ENCODE measurements around the gene EXOSC9.

EXOSC9 gene

GRCh38 chr4:121789960-121790829 is 10.9 kb upstream of the EXOSC9 start:
- no peak for TF ChIP-seq EZH2phosphoT487 (conservative IDR thresholded peaks at IDR 0.05; ENCODE audit: low read length)
- H3F3A ChIP-seq (ENCODE audit: insufficient read depth) = no peaks in the 10 kb centered on the region
- no peaks in the 10 kb centered on the region for H3K9me2 ChIP-seq (replicated peaks; ENCODE audit: insufficient read depth, low read length)
- H3K4me2 ChIP-seq (ENCODE audit: low read depth, low read length, poor library complexity, severe bottlenecking) = no peak overlapping the region
- no peaks in the 10 kb centered on the region for H3K27me3 ChIP-seq (ENCODE audit: low read length)
- no peaks in the 10 kb centered on the region for H3K9me3 ChIP-seq (ENCODE audit: insufficient read depth, low read length)
- no peak overlapping the region for H3K9ac ChIP-seq (ENCODE audit: low read length)
- no peaks in the 10 kb centered on the region for H3K36me3 ChIP-seq (ENCODE audit: low read length)
- no peak overlapping the region for H3K27ac ChIP-seq (ENCODE audit: low read depth, low read length)
- H3K79me2 ChIP-seq (ENCODE audit: insufficient read depth, low read length) = no peaks in the 10 kb centered on the region
- no peak overlapping the region for H3K4me3 ChIP-seq (ENCODE audit: insufficient read depth, low read length, poor library complexity, severe bottlenecking)
- no peaks in the 10 kb centered on the region for H4K20me1 ChIP-seq (ENCODE audit: low read depth, low read length)
- H2AFZ ChIP-seq (ENCODE audit: low read depth, low read length, severe bottlenecking) = no peak overlapping the region

GRCh38 chr4:121790976-121791375 is 10.1 kb upstream of the EXOSC9 start:
- Histone ChIP-seq H2AFZ (ENCODE audit: low read depth, low read length, severe bottlenecking) (no peak overlapping the region), H3K4me3 (ENCODE audit: insufficient read depth, low read length, poor library complexity, severe bottlenecking) (no peak overlapping the region), H3F3A (ENCODE audit: insufficient read depth) (no peaks in the 10 kb centered on the region), H3K4me2 (ENCODE audit: low read depth, low read length, poor library complexity, severe bottlenecking) (no peak overlapping the region), H3K27me3 (ENCODE audit: low read length) (no peaks in the 10 kb centered on the region), H3K9me3 (ENCODE audit: insufficient read depth, low read length) (no peaks in the 10 kb centered on the region), H3K27ac (ENCODE audit: low read depth, low read length) (no peak overlapping the region), H3K9ac (ENCODE audit: low read length) (no peak overlapping the region), H3K9me2 (replicated peaks; ENCODE audit: insufficient read depth, low read length) (no peaks in the 10 kb centered on the region), H3K79me2 (ENCODE audit: insufficient read depth, low read length) (no peaks in the 10 kb centered on the region), H3K36me3 (ENCODE audit: low read length) (no peaks in the 10 kb centered on the region), H4K20me1 (ENCODE audit: low read depth, low read length) (no peaks in the 10 kb centered on the region)
- TF ChIP-seq EZH2phosphoT487 (conservative IDR thresholded peaks at IDR 0.05; ENCODE audit: low read length) = no peak
- TF ChIP-seq CTCF (IDR thresholded peaks at IDR 0.05; ENCODE audit: insufficient read depth, low read length, poor library complexity, severe bottlenecking) = no peak

GRCh38 chr4:121791481-121791880 is 9.6 kb upstream of the EXOSC9 start:
- Histone ChIP-seq H3K27ac (ENCODE audit: low read depth, low read length) (no peak overlapping the region), H3K9ac (ENCODE audit: low read length) (no peak overlapping the region), H3K79me2 (ENCODE audit: insufficient read depth, low read length) (no peaks in the 10 kb centered on the region), H3K9me2 (replicated peaks; ENCODE audit: insufficient read depth, low read length) (no peaks in the 10 kb centered on the region), H4K20me1 (ENCODE audit: low read depth, low read length) (no peaks in the 10 kb centered on the region), H3K9me3 (ENCODE audit: insufficient read depth, low read length) (no peaks in the 10 kb centered on the region), H3K4me2 (ENCODE audit: low read depth, low read length, poor library complexity, severe bottlenecking) (no peak overlapping the region), H3K4me3 (ENCODE audit: insufficient read depth, low read length, poor library complexity, severe bottlenecking) (no peak overlapping the region), H2AFZ (ENCODE audit: low read depth, low read length, severe bottlenecking) (no peak overlapping the region), H3F3A (ENCODE audit: insufficient read depth) (no peaks in the 10 kb centered on the region), H3K27me3 (ENCODE audit: low read length) (no peaks in the 10 kb centered on the region), H3K36me3 (ENCODE audit: low read length) (no peaks in the 10 kb centered on the region)
- TF ChIP-seq CTCF (IDR thresholded peaks at IDR 0.05; ENCODE audit: insufficient read depth, low read length, poor library complexity, severe bottlenecking) (no peak), EZH2phosphoT487 (conservative IDR thresholded peaks at IDR 0.05; ENCODE audit: low read length) (no peak)

GRCh38 chr4:121792966-121793365 is 8.2 kb upstream of the EXOSC9 start:
- TF ChIP-seq CTCF (IDR thresholded peaks at IDR 0.05; ENCODE audit: insufficient read depth, low read length, poor library complexity, severe bottlenecking) = no peak
- no peak for TF ChIP-seq EZH2phosphoT487 (conservative IDR thresholded peaks at IDR 0.05; ENCODE audit: low read length)
- no peaks in the 10 kb centered on the region for H4K20me1 ChIP-seq (ENCODE audit: low read depth, low read length)
- H3K9me3 ChIP-seq (ENCODE audit: insufficient read depth, low read length) = no peaks in the 10 kb centered on the region
- no peak overlapping the region for H3K27ac ChIP-seq (ENCODE audit: low read depth, low read length)
- H3K9ac ChIP-seq (ENCODE audit: low read length) = no peak overlapping the region
- H3K36me3 ChIP-seq (ENCODE audit: low read length) = no peaks in the 10 kb centered on the region
- no peaks in the 10 kb centered on the region for H3F3A ChIP-seq (ENCODE audit: insufficient read depth)
- no peaks in the 10 kb centered on the region for H3K27me3 ChIP-seq (ENCODE audit: low read length)
- no peak overlapping the region for H3K4me2 ChIP-seq (ENCODE audit: low read depth, low read length, poor library complexity, severe bottlenecking)
- no peaks in the 10 kb centered on the region for H3K79me2 ChIP-seq (ENCODE audit: insufficient read depth, low read length)
- no peak overlapping the region for H2AFZ ChIP-seq (ENCODE audit: low read depth, low read length, severe bottlenecking)
- H3K9me2 ChIP-seq (replicated peaks; ENCODE audit: insufficient read depth, low read length) = no peaks in the 10 kb centered on the region
- no peak overlapping the region for H3K4me3 ChIP-seq (ENCODE audit: insufficient read depth, low read length, poor library complexity, severe bottlenecking)
